ENCODE data around the gene IMPDH2.

IMPDH2 gene

GRCh38 chr3:49001155-49001554 is 28.0 kb downstream of the IMPDH2 start:
- H3K4me3 ChIP-seq (ENCODE audit: low read depth, low read length) = no peak overlapping the region
- in situ Hi-C loops (cut with HindIII; ENCODE audit: low sequenced_read_pairs) = no loop called here
- TF ChIP-seq CTCF (IDR thresholded peaks at IDR 0.05; ENCODE audit: low read depth, low read length) = no peak
- DNase-seq (ENCODE audit: low read depth, low spot score) = no peak

GRCh38 chr3:48999085-48999858 is 29.9 kb downstream of the IMPDH2 start:
- no peak for TF ChIP-seq CTCF (IDR thresholded peaks at IDR 0.05; ENCODE audit: low read depth, low read length)
- no peak overlapping the region for H3K4me3 ChIP-seq (ENCODE audit: low read depth, low read length)
- in situ Hi-C loops (cut with HindIII; ENCODE audit: low sequenced_read_pairs) = no loop called here
- no peak for DNase-seq (ENCODE audit: low read depth, low spot score)

DNA sequence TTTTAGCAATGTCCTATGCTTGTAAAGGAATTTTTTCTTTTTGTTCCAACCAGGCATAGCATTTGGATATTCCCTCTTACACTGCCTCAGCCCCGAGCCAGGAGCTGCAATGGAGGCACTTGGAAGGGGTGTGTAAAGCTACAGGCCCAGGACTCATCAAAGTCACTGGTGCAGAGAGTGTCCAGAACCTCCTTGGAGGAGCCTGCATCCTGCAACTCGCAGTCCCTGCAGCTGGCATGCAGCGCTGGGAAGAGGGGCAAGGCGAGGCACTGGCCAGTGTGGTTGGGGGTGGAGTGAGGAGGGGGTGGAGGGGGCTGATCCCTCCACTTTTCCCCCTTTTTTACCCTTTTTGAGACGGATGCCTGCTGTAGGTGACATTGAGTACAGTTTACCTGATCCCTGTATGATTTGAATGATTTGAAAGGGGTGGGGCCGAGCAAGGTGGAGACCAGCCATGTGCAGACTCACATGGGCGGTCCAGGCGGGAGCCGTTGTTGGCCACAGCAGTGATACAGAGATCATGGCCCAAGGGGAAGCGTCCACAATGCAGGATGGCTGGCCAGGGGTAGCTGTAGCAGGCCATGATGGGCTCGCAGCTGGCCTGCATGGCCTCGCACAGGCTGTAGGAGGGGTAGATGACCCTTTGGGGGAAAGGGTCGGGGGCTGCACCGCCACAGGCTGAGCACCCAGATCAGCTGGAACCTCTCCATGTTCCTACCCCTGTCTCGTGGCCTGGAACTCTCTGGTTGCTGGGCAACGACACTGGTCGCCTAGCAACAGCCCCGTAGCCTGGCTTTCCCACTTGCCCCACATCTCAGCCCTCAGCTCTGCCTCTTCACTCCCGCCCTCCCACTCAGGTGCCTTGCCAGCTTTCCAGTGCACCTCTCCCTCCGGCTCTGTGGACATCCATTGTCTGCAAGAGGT is 31.2 kb downstream of the IMPDH2 start:
- in situ Hi-C loops (cut with HindIII; ENCODE audit: low sequenced_read_pairs) = no loop called here
- no peak overlapping the region for H3K4me3 ChIP-seq (ENCODE audit: low read depth, low read length)
- no peak for DNase-seq (ENCODE audit: low read depth, low spot score)
- TF ChIP-seq CTCF (IDR thresholded peaks at IDR 0.05; ENCODE audit: low read depth, low read length) = no peak

- in situ Hi-C loops (cut with HindIII; ENCODE audit: low sequenced_read_pairs) = no loop called here
- TF ChIP-seq CTCF (IDR thresholded peaks at IDR 0.05; ENCODE audit: low read depth, low read length) = no peak
Observed at GRCh38 chr3:48997102-48997635, 32.0 kb downstream of the IMPDH2 start.

DNA sequence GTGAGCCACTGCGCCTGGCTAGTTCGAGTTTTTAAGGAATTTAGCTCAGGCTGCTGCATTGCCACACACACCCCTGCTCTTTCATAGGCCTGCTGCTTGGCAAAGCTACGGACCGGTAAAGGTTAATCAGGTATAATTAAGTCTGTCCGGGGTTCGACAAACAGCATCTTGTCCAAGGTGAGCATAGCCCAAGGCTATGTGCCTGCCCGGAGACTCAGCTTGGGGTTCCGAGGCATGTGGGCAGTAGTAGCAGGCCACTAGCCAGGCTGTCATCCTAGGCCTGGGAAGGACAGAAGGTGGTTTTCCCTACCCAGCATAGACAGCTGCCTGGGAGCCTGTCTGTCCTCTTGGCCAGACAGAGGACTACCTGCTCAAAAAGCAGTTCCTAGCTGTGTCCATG is 32.6 kb downstream of the IMPDH2 start:
- DNase-seq (ENCODE audit: low read depth, low spot score) = no peak
- H3K4me3 ChIP-seq (ENCODE audit: low read depth, low read length) = no peak overlapping the region
- TF ChIP-seq CTCF (IDR thresholded peaks at IDR 0.05; ENCODE audit: low read depth, low read length) = no peak
- in situ Hi-C loops (cut with HindIII; ENCODE audit: low sequenced_read_pairs) = no loop called here

More at GRCh38 chr3:48997102-48997635, 32.0 kb downstream of the IMPDH2 start:
- no peak overlapping the region for H3K4me3 ChIP-seq (ENCODE audit: low read depth, low read length)
- no peak for DNase-seq (ENCODE audit: low read depth, low spot score)

DNA sequence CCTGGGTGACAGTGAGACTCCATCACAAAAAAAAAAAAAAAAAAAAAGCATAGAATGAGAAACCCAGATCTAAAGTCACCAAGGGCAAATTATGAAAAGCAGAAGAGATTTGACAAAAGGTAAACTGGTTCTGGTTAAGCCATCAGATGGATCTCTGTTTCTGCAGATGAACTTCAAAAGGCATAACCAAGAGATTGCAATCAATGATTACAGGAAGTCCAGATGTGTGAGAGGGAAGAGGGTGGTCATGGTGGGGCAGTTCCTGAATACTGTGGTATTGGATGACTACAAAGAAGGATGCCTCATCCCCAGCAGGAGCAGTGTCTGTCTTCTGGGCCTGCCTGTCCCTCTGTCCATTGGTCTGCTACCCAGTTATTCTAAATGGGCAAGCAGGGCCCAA is 35.4 kb downstream of the IMPDH2 start:
- DNase-seq (ENCODE audit: low read depth, low spot score) = no peak
- no peak overlapping the region for H3K4me3 ChIP-seq (ENCODE audit: low read depth, low read length)
- in situ Hi-C loops (cut with HindIII; ENCODE audit: low sequenced_read_pairs) = no loop called here
- no peak for TF ChIP-seq CTCF (IDR thresholded peaks at IDR 0.05; ENCODE audit: low read depth, low read length)
